ENCODE measurements around the gene CD63. TPM values are rescaled to one million over a fixed set of nuclear protein-coding genes. Genes with fewer than 3 reads are reported as not detected.

The CD63 gene
- total and polyA plus RNA-seq, 2 of the 13 experiments (the other 11 are each of a cell fraction or from before 2014, with no cell fraction given) = 234 to 277 TPM

Small RNAs within 50 kb of the gene (small RNA-seq; reads per million reads assigned to genes)
- gene AC009779.1 (ENCODE audit: insufficient read depth in 2 of 3, insufficient read length in 3 of 3, low read depth in 2 of 3, low replicate concordance in 1 of 3) (0 reads per million in 3 experiments), gene RF00017 (ENCODE audit: insufficient read depth in 2 of 3, insufficient read length in 3 of 3, low read depth in 2 of 3, low replicate concordance in 1 of 3) (0 reads per million in 3 experiments)

Other genes starting within 250 kb of the CD63 start
- gene OR6C68, start 236.6 kb downstream of the CD63 start, total RNA-seq (2016; rRNA removed; fragmentation: Illumina TruSeq; extraction: Trizol) = not detected in 2 replicates
- not detected in 2 replicates for gene OR6C68, start 236.6 kb downstream of the CD63 start, polyA plus RNA-seq (2011; rRNA removed)
- not detected in 2 replicates for gene OR6C4, start 179.4 kb downstream of the CD63 start, total RNA-seq (2016; rRNA removed; fragmentation: Illumina TruSeq; extraction: Trizol)
- gene OR6C4, start 179.4 kb downstream of the CD63 start, polyA plus RNA-seq (2011; rRNA removed) = not detected in 2 replicates
- gene OR2AP1, start 156.5 kb downstream of the CD63 start, total RNA-seq (2016; rRNA removed; fragmentation: Illumina TruSeq; extraction: Trizol) = not detected in 2 replicates
- not detected in 2 replicates for gene OR2AP1, start 156.5 kb downstream of the CD63 start, polyA plus RNA-seq (2011; rRNA removed)
- gene OR10P1, start 92.1 kb downstream of the CD63 start, total RNA-seq (2016; rRNA removed; fragmentation: Illumina TruSeq; extraction: Trizol) = not detected in 2 replicates
- gene OR10P1, start 92.1 kb downstream of the CD63 start, polyA plus RNA-seq (2011; rRNA removed) = not detected in 2 replicates
- 0.24 and 0.75 TPM in 2 replicates for gene ITGA7, start 21.1 kb downstream of the CD63 start, total RNA-seq (2016; rRNA removed; fragmentation: Illumina TruSeq; extraction: Trizol)
- gene ITGA7, start 21.1 kb downstream of the CD63 start, polyA plus RNA-seq (2011; rRNA removed) = 0.65 and 1.8 TPM in 2 replicates
- 95.3 and 99.7 TPM in 2 replicates for gene BLOC1S1, start 13.0 kb downstream of the CD63 start, total RNA-seq (2016; rRNA removed; fragmentation: Illumina TruSeq; extraction: Trizol)
- gene BLOC1S1, start 13.0 kb downstream of the CD63 start, polyA plus RNA-seq (2011; rRNA removed) = 50.5 and 55.1 TPM in 2 replicates
- 1.0 and 2.6 TPM in 2 replicates for gene RDH5, start 8.6 kb downstream of the CD63 start, total RNA-seq (2016; rRNA removed; fragmentation: Illumina TruSeq; extraction: Trizol)
- gene RDH5, start 8.6 kb downstream of the CD63 start, polyA plus RNA-seq (2011; rRNA removed) = 5.7 TPM in 2 replicates
- 1.4 and 1.5 TPM in 2 replicates for gene GDF11, start 14.1 kb upstream of the CD63 start, total RNA-seq (2016; rRNA removed; fragmentation: Illumina TruSeq; extraction: Trizol)
- gene GDF11, start 14.1 kb upstream of the CD63 start, polyA plus RNA-seq (2011; rRNA removed) = 0.63 and 1.0 TPM in 2 replicates
- 95.4 and 137 TPM in 2 replicates for gene SARNP, start 88.7 kb upstream of the CD63 start, total RNA-seq (2016; rRNA removed; fragmentation: Illumina TruSeq; extraction: Trizol)
- gene SARNP, start 88.7 kb upstream of the CD63 start, polyA plus RNA-seq (2011; rRNA removed) = 46.4 and 59.0 TPM in 2 replicates
- gene ORMDL2, start 89.0 kb upstream of the CD63 start, total RNA-seq (2016; rRNA removed; fragmentation: Illumina TruSeq; extraction: Trizol) = 14.8 and 28.6 TPM in 2 replicates
- gene ORMDL2, start 89.0 kb upstream of the CD63 start, polyA plus RNA-seq (2011; rRNA removed) = 24.0 and 30.2 TPM in 2 replicates
- gene DNAJC14, start 100.6 kb upstream of the CD63 start, total RNA-seq (2016; rRNA removed; fragmentation: Illumina TruSeq; extraction: Trizol) = 22.4 and 23.9 TPM in 2 replicates
- 4.3 and 6.4 TPM in 2 replicates for gene DNAJC14, start 100.6 kb upstream of the CD63 start, polyA plus RNA-seq (2011; rRNA removed)
- gene MMP19, start 113.9 kb upstream of the CD63 start, total RNA-seq (2016; rRNA removed; fragmentation: Illumina TruSeq; extraction: Trizol) = 0.07 TPM in 1 of 2 replicates, not detected in the other
- gene MMP19, start 113.9 kb upstream of the CD63 start, polyA plus RNA-seq (2011; rRNA removed) = 0.08 and 0.16 TPM in 2 replicates
- gene PYM1, start 198.9 kb upstream of the CD63 start, total RNA-seq (2016; rRNA removed; fragmentation: Illumina TruSeq; extraction: Trizol) = 51.8 and 57.9 TPM in 2 replicates
- 40.7 and 44.0 TPM in 2 replicates for gene PYM1, start 198.9 kb upstream of the CD63 start, polyA plus RNA-seq (2011; rRNA removed)
- 2.4 and 2.7 TPM in 2 replicates for gene DGKA, start 202.2 kb upstream of the CD63 start, total RNA-seq (2016; rRNA removed; fragmentation: Illumina TruSeq; extraction: Trizol)
- 5.4 and 7.6 TPM in 2 replicates for gene DGKA, start 202.2 kb upstream of the CD63 start, polyA plus RNA-seq (2011; rRNA removed)
- gene PMEL, start 237.0 kb upstream of the CD63 start, total RNA-seq (2016; rRNA removed; fragmentation: Illumina TruSeq; extraction: Trizol) = 0.35 and 0.49 TPM in 2 replicates
- gene PMEL, start 237.0 kb upstream of the CD63 start, polyA plus RNA-seq (2011; rRNA removed) = 3.3 and 3.4 TPM in 2 replicates
- gene CDK2, start 237.8 kb upstream of the CD63 start, total RNA-seq (2016; rRNA removed; fragmentation: Illumina TruSeq; extraction: Trizol) = 47.5 and 52.0 TPM in 2 replicates
- 42.0 and 52.6 TPM in 2 replicates for gene CDK2, start 237.8 kb upstream of the CD63 start, polyA plus RNA-seq (2011; rRNA removed)
- 26.0 and 33.1 TPM in 2 replicates for gene RAB5B, start 245.1 kb upstream of the CD63 start, total RNA-seq (2016; rRNA removed; fragmentation: Illumina TruSeq; extraction: Trizol)
- 68.3 and 70.4 TPM in 2 replicates for gene RAB5B, start 245.1 kb upstream of the CD63 start, polyA plus RNA-seq (2011; rRNA removed)

Measured in HepG2 (cell line).